Central memory CD8-positive, alpha-beta T cell (primary cell): ENCODE data around the gene GLIS2.

Experiments used
- ATAC-seq: fragments of 150-1000 bp; cut with Tn5 transposase; replicated peaks from 2 replicates; pipeline ENCODE4 v1.10.0; 2022; ENCODE audit warnings: mild to moderate bottlenecking, moderate FRiP score, moderate number of reproducible peaks; ENCODE audit not compliant: poor library complexity, severe bottlenecking; ENCODE audit errors: extremely low read depth
- DNase-seq, 2 donors: peaks; one replicate each; pipeline ENCODE4 v3.0.0; 2021; ENCODE audit warnings: low spot score in 2 of 2
- H3K27ac Mint-ChIP-seq: one replicate; pipeline ENCODE4 v1.8.0; 2022; ENCODE audit warnings: low read depth, mild to moderate bottlenecking, moderate library complexity, mixed read lengths
- H3K27me3 Mint-ChIP-seq: one replicate; pipeline ENCODE4 v1.8.0; 2022; ENCODE audit warnings: mixed read lengths
- H3K36me3 Mint-ChIP-seq: one replicate; pipeline ENCODE4 v1.8.0; 2022; ENCODE audit warnings: mild to moderate bottlenecking, moderate library complexity, mixed read lengths; ENCODE audit not compliant: insufficient read depth
- H3K4me1 Mint-ChIP-seq: one replicate; pipeline ENCODE4 v1.8.0; 2022; ENCODE audit warnings: mixed read lengths
- H3K4me3 Mint-ChIP-seq: one replicate; pipeline ENCODE4 v1.8.0; 2022; ENCODE audit warnings: mild to moderate bottlenecking, moderate library complexity, mixed read lengths
- H3K9me3 Mint-ChIP-seq: one replicate; pipeline ENCODE4 v1.8.0; 2022; ENCODE audit warnings: mixed read lengths

GLIS2 gene

GRCh38 chr16:4315186-4316107 lies at the start of gene GLIS2:
GLIS2 (plus strand) TSS chr16:4316067; CDS start chr16:4332281, 16,214 bp downstream.
- Mint-ChIP-seq H3K9me3 (no peaks in the 10 kb centered on the region), H3K27me3 (peaks cover 15% of the 10 kb centered on the region), H3K36me3 (peaks cover 2% of the 10 kb centered on the region), H3K4me1 (peaks cover 19% of the 10 kb centered on the region), H3K27ac (peak within 1 kb of the TSS; percentile 87), H3K4me3 (peak within 1 kb of the TSS; percentile 84)
- ATAC-seq (peak; percentile 41), DNase-seq (no peak)

- ATAC-seq, result no peak
- peaks cover 7% of the 10 kb centered on the region for H3K36me3 Mint-ChIP-seq
- DNase-seq, result no peak
These were observed 49.5 kb upstream of the GLIS2 start for GRCh38 chr16:4266372-4266771.

GRCh38 chr16:4270091-4270490 lies 45.8 kb upstream of the GLIS2 start:
- H3K4me1 Mint-ChIP-seq, result peaks cover 17% of the 10 kb centered on the region
- ATAC-seq (no peak), DNase-seq (no peak)
- H3K36me3 Mint-ChIP-seq, result peaks cover 19% of the 10 kb centered on the region
- peak overlapping the region; percentile 3 for H3K4me3 Mint-ChIP-seq
- no peak overlapping the region for H3K27ac Mint-ChIP-seq
- H3K27me3 Mint-ChIP-seq, result no peaks in the 10 kb centered on the region
- no peaks in the 10 kb centered on the region for H3K9me3 Mint-ChIP-seq

More at GRCh38 chr16:4266372-4266771, 49.5 kb upstream of the GLIS2 start:
- Mint-ChIP-seq H3K9me3 (no peaks in the 10 kb centered on the region), H3K27me3 (no peaks in the 10 kb centered on the region), H3K4me3 (no peak overlapping the region), H3K27ac (no peak overlapping the region), H3K4me1 (peaks cover 20% of the 10 kb centered on the region)

- Mint-ChIP-seq H3K4me3 (peak overlapping the region; percentile 90), H3K9me3 (no peaks in the 10 kb centered on the region), H3K27ac (no peak overlapping the region), H3K36me3 (peaks cover 19% of the 10 kb centered on the region), H3K27me3 (no peaks in the 10 kb centered on the region), H3K4me1 (peaks cover 17% of the 10 kb centered on the region)
- DNase-seq (no peak), ATAC-seq (no peak)
These were observed 45.3 kb upstream of the GLIS2 start for GRCh38 chr16:4270595-4270994.

GRCh38 chr16:4271176-4272113 lies 44.4 kb upstream of the GLIS2 start:
- Mint-ChIP-seq H3K4me3 (peak overlapping the region; percentile 90), H3K27ac (no peak overlapping the region), H3K27me3 (no peaks in the 10 kb centered on the region), H3K4me1 (peaks cover 12% of the 10 kb centered on the region), H3K36me3 (peaks cover 19% of the 10 kb centered on the region), H3K9me3 (no peaks in the 10 kb centered on the region)
- ATAC-seq (peak; percentile 83), DNase-seq (peak; percentile 75 to 76)

GRCh38 chr16:4272114-4272956 lies 43.5 kb upstream of the GLIS2 start:
- Mint-ChIP-seq H3K4me1 (peaks cover 12% of the 10 kb centered on the region), H3K4me3 (peak overlapping the region; percentile 90), H3K27ac (peak overlapping the region; percentile 96), H3K27me3 (no peaks in the 10 kb centered on the region), H3K36me3 (peaks cover 19% of the 10 kb centered on the region), H3K9me3 (no peaks in the 10 kb centered on the region)
- ATAC-seq (peak; percentile 33), DNase-seq (peak; percentile 23 to 24)

- peak overlapping the region; percentile 90 for H3K4me3 Mint-ChIP-seq
- H3K9me3 Mint-ChIP-seq, result no peaks in the 10 kb centered on the region
- DNase-seq (peak in 1 of 2 donors; percentile 25), ATAC-seq (no peak)
- peak overlapping the region; percentile 96 for H3K27ac Mint-ChIP-seq
- H3K4me1 Mint-ChIP-seq, result peaks cover 12% of the 10 kb centered on the region
- no peaks in the 10 kb centered on the region for H3K27me3 Mint-ChIP-seq
- peaks cover 19% of the 10 kb centered on the region for H3K36me3 Mint-ChIP-seq
These were observed 42.0 kb upstream of the GLIS2 start for GRCh38 chr16:4273858-4274311.

GRCh38 chr16:4275861-4276260 lies 40.0 kb upstream of the GLIS2 start:
- Mint-ChIP-seq H3K4me3 (no peak overlapping the region), H3K36me3 (peaks cover 17% of the 10 kb centered on the region), H3K9me3 (no peaks in the 10 kb centered on the region), H3K4me1 (peaks cover 8% of the 10 kb centered on the region), H3K27ac (no peak overlapping the region), H3K27me3 (no peaks in the 10 kb centered on the region)
- DNase-seq (no peak), ATAC-seq (no peak)

GRCh38 chr16:4277987-4278513 lies 37.8 kb upstream of the GLIS2 start:
- DNase-seq (no peak), ATAC-seq (no peak)
- H3K4me3 Mint-ChIP-seq, result no peak overlapping the region
- peaks cover 7% of the 10 kb centered on the region for H3K36me3 Mint-ChIP-seq
- no peaks in the 10 kb centered on the region for H3K9me3 Mint-ChIP-seq
- peaks cover under 1% of the 10 kb centered on the region for H3K27me3 Mint-ChIP-seq
- H3K4me1 Mint-ChIP-seq, result no peaks in the 10 kb centered on the region
- H3K27ac Mint-ChIP-seq, result no peak overlapping the region

- H3K27ac Mint-ChIP-seq, result no peak overlapping the region
- H3K4me3 Mint-ChIP-seq, result no peak overlapping the region
- no peak for ATAC-seq
- DNase-seq, result no peak
- no peaks in the 10 kb centered on the region for H3K36me3 Mint-ChIP-seq
- H3K4me1 Mint-ChIP-seq, result no peaks in the 10 kb centered on the region
- no peaks in the 10 kb centered on the region for H3K9me3 Mint-ChIP-seq
- peaks cover 23% of the 10 kb centered on the region for H3K27me3 Mint-ChIP-seq
These were observed 35.2 kb upstream of the GLIS2 start for GRCh38 chr16:4280625-4281024.

GRCh38 chr16:4283441-4283840 lies 32.4 kb upstream of the GLIS2 start:
- ATAC-seq (no peak), DNase-seq (no peak)
- H3K4me3 Mint-ChIP-seq, result no peak overlapping the region
- H3K36me3 Mint-ChIP-seq, result no peaks in the 10 kb centered on the region
- no peak overlapping the region for H3K27ac Mint-ChIP-seq
- H3K4me1 Mint-ChIP-seq, result peaks cover 7% of the 10 kb centered on the region
- H3K9me3 Mint-ChIP-seq, result no peaks in the 10 kb centered on the region
- peaks cover 42% of the 10 kb centered on the region for H3K27me3 Mint-ChIP-seq
